Neural crest cell (in vitro differentiated cells): ENCODE measurements around the gene LRMDA. TPM values are rescaled to one million over a fixed set of nuclear protein-coding genes. Genes with fewer than 3 reads are reported as not detected.
A peak's percentile ranks its signal among the peaks of the same experiment; 100 is the strongest.

Source experiments
- DNase-seq: peaks from one replicate; pipeline ENCODE4 v3.0.0; 2021; ENCODE audit warnings: low read depth, mixed read lengths, low spot score
- H3K27ac Mint-ChIP-seq: one replicate; pipeline ENCODE4 v1.8.0; 2021; ENCODE audit warnings: mild to moderate bottlenecking, mixed read lengths; ENCODE audit not compliant: unreplicated experiment
- H3K27me3 Mint-ChIP-seq: 2 replicates; pipeline ENCODE4 v1.8.0; 2021; ENCODE audit warnings: low read depth, mild to moderate bottlenecking, mixed read lengths
- H3K36me3 Mint-ChIP-seq: 2 replicates; pipeline ENCODE4 v1.8.0; 2021; ENCODE audit warnings: low read depth, mild to moderate bottlenecking, mixed read lengths
- H3K4me1 Mint-ChIP-seq: 2 replicates; pipeline ENCODE4 v1.8.0; 2021; ENCODE audit warnings: mixed read lengths
- H3K4me3 Mint-ChIP-seq: one replicate; pipeline ENCODE4 v1.8.0; 2021; ENCODE audit warnings: mild to moderate bottlenecking, mixed read lengths
- H3K9me3 Mint-ChIP-seq: 2 replicates; pipeline ENCODE4 v1.8.0; 2021; ENCODE audit warnings: mixed read lengths
- total RNA-seq: library from RNA; stranded (reverse); gene quantifications from 2 replicates; pipeline ENCODE4 v1.2.1, GENCODE V29; 2021
- TF ChIP-seq, protein P1 (sequence below): fragments of 200-600 bp; sonication (generic); conservative IDR thresholded peaks from 2 replicates; pipeline ENCODE4 v1.5.0; 2021; ENCODE audit warnings: antibody characterized with exemption, mild to moderate bottlenecking

LRMDA gene
- total RNA-seq, 1 donor from 2014 or later, result 3.1 TPM

GRCh38 chr10:76342996-76343395 is 911.6 kb downstream of the LRMDA start:
- peaks cover 3% of the 10 kb centered on the region for H3K36me3 Mint-ChIP-seq
- TF ChIP-seq, protein P1, sequence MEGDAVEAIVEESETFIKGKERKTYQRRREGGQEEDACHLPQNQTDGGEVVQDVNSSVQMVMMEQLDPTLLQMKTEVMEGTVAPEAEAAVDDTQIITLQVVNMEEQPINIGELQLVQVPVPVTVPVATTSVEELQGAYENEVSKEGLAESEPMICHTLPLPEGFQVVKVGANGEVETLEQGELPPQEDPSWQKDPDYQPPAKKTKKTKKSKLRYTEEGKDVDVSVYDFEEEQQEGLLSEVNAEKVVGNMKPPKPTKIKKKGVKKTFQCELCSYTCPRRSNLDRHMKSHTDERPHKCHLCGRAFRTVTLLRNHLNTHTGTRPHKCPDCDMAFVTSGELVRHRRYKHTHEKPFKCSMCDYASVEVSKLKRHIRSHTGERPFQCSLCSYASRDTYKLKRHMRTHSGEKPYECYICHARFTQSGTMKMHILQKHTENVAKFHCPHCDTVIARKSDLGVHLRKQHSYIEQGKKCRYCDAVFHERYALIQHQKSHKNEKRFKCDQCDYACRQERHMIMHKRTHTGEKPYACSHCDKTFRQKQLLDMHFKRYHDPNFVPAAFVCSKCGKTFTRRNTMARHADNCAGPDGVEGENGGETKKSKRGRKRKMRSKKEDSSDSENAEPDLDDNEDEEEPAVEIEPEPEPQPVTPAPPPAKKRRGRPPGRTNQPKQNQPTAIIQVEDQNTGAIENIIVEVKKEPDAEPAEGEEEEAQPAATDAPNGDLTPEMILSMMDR, result no peak
- no peak for DNase-seq
- no peak overlapping the region for H3K27ac Mint-ChIP-seq
- peaks cover 8% of the 10 kb centered on the region for H3K9me3 Mint-ChIP-seq
- peaks cover 5% of the 10 kb centered on the region for H3K4me1 Mint-ChIP-seq
- no peak overlapping the region for H3K4me3 Mint-ChIP-seq
- H3K27me3 Mint-ChIP-seq, result no peaks in the 10 kb centered on the region

GRCh38 chr10:76347832-76348231 is 916.4 kb downstream of the LRMDA start:
- TF ChIP-seq, protein P1, result no peak
- H3K9me3 Mint-ChIP-seq, result peaks cover 3% of the 10 kb centered on the region
- H3K4me1 Mint-ChIP-seq, result no peaks in the 10 kb centered on the region
- H3K27me3 Mint-ChIP-seq, result no peaks in the 10 kb centered on the region
- H3K4me3 Mint-ChIP-seq, result no peak overlapping the region
- DNase-seq, result no peak
- H3K27ac Mint-ChIP-seq, result no peak overlapping the region
- H3K36me3 Mint-ChIP-seq, result peaks cover 3% of the 10 kb centered on the region

DNA sequence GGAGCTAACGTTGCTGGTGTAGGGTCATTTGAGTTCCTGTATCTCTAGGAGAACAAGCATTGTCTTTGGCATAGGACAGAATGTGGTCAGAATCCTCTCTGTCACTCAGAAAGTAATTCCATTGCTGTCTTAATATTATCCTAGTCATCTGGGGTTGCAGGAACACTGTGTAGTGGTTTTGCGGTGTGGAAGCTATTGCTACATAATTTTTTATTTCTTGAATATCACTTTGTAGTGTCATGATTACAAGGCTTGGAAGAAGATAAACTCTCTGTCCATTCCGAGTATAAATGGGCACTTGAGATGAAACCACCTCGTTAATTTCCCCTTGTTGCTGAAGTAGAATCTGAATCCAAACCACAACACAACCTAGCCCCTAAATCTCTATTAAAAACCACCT is 919.2 kb downstream of the LRMDA start:
- Mint-ChIP-seq H3K4me1 (peaks cover 5% of the 10 kb centered on the region), H3K27ac (no peak overlapping the region), H3K36me3 (no peaks in the 10 kb centered on the region), H3K27me3 (no peaks in the 10 kb centered on the region), H3K4me3 (no peak overlapping the region), H3K9me3 (no peaks in the 10 kb centered on the region)
- DNase-seq, result no peak
- TF ChIP-seq, protein P1, result no peak

DNA sequence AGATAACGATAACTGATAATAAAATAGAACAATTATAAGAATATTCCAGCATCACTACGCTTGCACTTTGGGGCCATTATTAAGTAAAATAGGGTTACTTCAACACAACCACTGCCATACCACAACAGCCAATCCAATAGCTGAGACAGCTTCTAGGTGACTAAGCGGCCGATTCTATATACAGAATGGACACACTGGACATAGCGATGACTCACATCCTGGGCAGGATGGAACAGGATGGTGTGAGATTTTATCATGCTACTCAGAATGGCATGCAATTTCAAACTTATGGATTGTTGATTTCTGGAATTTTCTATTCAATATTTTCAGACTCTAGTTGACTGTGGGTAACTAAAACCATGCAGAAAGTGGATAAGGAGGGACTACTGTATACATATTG is 920.9 kb downstream of the LRMDA start:
- H3K27me3 Mint-ChIP-seq, result no peaks in the 10 kb centered on the region
- H3K4me3 Mint-ChIP-seq, result no peak overlapping the region
- H3K36me3 Mint-ChIP-seq, result no peaks in the 10 kb centered on the region
- H3K27ac Mint-ChIP-seq, result no peak overlapping the region
- peaks cover 5% of the 10 kb centered on the region for H3K4me1 Mint-ChIP-seq
- TF ChIP-seq, protein P1, result no peak
- no peak for DNase-seq
- H3K9me3 Mint-ChIP-seq, result no peaks in the 10 kb centered on the region

DNA sequence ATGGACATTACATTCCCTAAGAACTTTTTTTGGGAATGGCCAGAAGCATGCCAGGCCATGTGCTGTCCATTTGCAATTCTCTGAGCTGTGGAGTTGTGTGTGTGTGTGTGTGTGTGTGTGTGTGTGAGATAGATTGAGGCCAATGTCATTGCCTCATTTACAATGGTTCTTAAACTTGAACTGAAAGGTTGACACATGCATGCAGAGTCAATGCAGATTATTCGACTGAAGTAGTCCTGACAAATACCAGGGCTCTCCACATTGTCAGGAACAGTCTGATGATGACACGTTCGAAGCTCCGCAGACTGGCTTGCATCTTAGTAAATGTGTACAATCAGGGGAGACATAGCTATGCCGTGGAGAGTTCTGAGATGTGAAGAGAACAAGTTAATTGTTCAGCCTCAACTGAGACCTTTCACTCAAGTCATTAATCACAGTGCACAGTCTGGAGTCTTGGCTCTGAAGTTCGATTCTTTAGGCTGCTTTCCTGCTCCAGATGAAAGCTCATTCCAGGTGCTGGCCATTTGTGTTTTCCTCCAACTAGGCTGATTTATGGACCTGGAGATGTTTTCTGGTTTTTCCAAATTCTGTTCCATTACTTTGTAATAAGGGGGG is 921.9 kb downstream of the LRMDA start:
- peak overlapping the region; percentile 91 for H3K27ac Mint-ChIP-seq
- H3K4me1 Mint-ChIP-seq, result peaks cover 5% of the 10 kb centered on the region
- H3K9me3 Mint-ChIP-seq, result no peaks in the 10 kb centered on the region
- H3K27me3 Mint-ChIP-seq, result no peaks in the 10 kb centered on the region
- H3K36me3 Mint-ChIP-seq, result no peaks in the 10 kb centered on the region
- TF ChIP-seq, protein P1, result no peak
- no peak overlapping the region for H3K4me3 Mint-ChIP-seq
- DNase-seq, result no peak
